ENCODE results near the gene NETO1.

DNA sequence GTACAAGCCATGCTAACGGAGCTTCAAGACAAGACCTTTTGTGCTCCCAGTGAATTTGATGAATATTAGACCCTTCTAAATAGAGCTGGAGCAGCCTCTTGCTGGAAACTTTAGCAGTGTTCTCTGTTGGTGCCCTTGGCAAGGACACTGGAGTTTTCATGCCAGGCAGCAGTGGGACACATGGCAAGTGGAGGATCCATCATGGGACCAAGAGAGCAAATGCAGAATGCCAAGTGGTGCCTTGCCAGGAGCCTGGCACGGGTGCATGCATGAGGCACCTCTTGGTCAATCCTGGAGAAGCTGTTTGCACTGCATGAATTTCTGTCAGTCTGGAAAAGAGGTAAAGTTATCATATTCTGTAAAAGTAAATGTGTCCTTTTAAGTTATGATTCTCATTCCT, 59.1 kb downstream of the NETO1 start:
- TF ChIP-seq, protein P1, sequence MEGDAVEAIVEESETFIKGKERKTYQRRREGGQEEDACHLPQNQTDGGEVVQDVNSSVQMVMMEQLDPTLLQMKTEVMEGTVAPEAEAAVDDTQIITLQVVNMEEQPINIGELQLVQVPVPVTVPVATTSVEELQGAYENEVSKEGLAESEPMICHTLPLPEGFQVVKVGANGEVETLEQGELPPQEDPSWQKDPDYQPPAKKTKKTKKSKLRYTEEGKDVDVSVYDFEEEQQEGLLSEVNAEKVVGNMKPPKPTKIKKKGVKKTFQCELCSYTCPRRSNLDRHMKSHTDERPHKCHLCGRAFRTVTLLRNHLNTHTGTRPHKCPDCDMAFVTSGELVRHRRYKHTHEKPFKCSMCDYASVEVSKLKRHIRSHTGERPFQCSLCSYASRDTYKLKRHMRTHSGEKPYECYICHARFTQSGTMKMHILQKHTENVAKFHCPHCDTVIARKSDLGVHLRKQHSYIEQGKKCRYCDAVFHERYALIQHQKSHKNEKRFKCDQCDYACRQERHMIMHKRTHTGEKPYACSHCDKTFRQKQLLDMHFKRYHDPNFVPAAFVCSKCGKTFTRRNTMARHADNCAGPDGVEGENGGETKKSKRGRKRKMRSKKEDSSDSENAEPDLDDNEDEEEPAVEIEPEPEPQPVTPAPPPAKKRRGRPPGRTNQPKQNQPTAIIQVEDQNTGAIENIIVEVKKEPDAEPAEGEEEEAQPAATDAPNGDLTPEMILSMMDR (IDR thresholded peaks at IDR 0.05): no peak
- TF ChIP-seq POLR2A (IDR thresholded peaks at IDR 0.05) (no peak), EP300 (IDR thresholded peaks at IDR 0.05) (no peak)
